HG03039 (cell line): ENCODE data around the gene SMARCAL1.

Source experiments
- ATAC-seq: cut with Tn5 transposase; IDR thresholded peaks from one replicate; pipeline ENCODE4 v1.9.1; 2021; ENCODE audit warnings: mild to moderate bottlenecking, moderate library complexity; ENCODE audit not compliant: unreplicated experiment

The SMARCAL1 gene

DNA sequence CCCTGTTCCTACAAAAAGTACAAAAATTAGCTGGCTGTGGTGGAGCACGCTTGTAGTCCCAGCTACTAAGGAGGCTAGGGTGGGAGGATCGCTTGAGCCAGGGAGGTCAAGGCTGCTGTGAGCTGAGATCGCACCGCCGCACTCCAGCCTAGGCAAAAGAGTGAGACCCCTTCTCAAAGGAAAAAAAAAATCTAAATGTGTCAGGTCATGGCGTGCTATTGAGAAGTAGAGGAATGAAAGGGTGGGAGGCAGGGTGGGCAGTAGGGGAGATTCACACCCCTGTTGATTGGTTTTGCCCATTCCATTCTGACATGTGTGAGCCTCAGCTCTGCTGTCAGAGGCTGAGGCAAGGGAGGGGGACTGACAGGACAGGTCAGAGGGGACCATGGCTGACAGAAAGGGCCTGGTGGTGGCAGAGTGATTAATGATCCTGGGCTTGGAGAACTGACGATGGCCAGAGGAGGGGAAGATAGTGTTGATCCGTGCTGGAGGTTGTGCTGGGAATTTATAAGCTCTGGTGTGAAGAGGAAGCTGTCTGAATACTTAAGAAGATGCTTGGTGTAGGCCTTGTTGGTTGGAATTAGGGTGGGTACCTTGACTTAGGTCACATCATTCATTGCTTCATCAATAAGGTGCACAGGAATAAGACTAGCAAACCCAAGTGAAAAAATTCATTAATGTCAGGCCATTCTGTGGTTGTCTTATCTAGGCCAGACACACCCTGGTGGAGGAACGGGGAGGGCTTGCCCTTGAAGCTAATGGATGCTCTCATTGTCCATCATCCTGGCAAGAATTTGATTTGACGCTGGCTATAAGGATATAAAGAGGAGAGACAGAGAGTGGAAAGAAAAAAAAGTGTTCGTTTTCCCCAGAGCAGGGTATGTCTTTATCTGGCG lies 19.1 kb upstream of the SMARCAL1 start:
- ATAC-seq, result no peak

GRCh38 chr2:216394881-216395280 lies 17.4 kb upstream of the SMARCAL1 start:
- no peak for ATAC-seq

DNA sequence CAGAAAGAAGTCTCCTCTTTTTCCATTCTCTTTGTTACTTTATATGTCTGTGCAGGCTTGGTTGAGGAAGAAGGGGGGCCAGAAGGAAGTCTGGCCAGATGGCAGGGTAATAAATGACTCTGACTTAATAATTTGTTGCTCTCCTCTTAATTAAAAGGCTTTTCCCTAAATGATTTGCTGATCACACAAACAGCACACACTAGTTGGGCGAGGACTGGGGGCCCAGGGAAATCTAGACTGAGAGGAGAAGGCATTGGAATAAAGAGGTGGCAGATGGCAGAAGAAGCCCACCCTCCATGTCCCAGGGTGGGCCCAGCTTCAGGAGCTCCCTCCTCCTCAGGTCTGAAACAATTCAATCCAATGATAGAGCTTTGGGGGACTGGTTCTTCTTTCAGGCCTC lies 12.7 kb upstream of the SMARCAL1 start:
- no peak for ATAC-seq

DNA sequence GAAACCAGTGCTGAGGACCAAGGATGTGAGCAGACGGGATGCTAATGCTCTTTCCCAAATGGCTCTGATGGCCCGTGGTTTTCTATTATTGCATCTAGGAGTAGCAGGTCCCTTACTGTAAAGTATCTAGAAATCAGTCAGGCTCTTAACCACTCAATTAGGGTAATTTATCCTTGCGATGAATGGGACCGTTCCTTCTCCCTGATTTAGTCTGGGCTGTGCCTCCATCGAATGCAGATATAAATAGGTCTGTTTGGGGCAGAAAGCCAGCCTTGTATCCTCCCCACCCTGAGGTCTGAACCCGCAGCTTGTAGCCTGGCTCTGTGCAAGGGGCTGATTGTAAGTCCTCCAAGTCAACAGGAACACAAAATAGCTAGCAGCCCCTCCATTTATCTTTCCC lies 9.5 kb upstream of the SMARCAL1 start:
- no peak for ATAC-seq

DNA sequence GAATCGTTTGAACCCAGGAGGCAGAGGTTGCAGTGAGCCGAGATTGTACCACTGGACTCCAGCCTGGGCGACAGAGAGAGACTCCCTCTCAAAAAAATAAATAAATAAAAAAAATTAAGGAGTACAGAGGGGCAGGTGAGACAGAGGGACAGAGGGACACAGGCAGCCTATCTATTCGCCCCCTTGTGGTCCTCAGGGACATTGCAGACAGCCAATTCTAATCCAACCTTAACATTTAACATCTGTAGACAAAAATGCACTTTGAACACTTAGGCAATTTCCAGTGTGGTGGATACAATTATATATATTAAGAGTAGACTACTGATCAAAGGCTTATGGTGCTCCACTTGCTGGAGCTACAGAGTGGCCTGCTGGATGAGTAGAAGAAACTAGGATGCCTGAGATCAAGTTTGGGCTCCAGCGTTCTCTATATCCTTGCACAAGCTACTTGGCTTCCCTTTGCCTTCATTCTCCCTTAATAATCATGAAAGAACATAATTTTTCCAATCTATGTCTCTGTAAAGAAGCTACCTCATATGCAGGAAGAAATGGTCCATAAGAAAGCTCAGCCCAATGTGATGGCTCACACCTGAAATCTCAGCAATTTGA lies 8.2 kb upstream of the SMARCAL1 start:
- no peak for ATAC-seq

DNA sequence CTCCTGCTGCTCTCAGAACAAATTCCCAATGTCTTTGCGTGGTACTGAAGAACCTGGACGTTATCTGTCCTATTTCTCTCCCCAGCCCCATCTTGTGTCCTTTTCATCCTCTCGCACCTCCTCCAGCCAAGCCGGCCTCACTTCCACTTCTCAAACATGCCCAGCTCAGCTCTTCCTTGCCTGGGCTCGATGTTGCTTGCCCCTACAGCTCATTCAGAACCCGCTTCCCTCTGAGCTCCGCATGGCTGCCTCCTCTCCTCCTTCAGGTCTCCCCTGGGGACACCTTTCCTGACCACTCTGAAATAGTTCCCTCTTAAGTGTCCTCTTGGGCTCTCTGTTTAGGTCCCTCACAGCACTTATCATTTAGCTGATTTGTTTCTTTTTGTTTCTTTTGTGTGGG lies 6.7 kb upstream of the SMARCAL1 start:
- no peak for ATAC-seq

- ATAC-seq, result no peak
These were observed 5.5 kb upstream of the SMARCAL1 start for GRCh38 chr2:216406826-216407225.

DNA sequence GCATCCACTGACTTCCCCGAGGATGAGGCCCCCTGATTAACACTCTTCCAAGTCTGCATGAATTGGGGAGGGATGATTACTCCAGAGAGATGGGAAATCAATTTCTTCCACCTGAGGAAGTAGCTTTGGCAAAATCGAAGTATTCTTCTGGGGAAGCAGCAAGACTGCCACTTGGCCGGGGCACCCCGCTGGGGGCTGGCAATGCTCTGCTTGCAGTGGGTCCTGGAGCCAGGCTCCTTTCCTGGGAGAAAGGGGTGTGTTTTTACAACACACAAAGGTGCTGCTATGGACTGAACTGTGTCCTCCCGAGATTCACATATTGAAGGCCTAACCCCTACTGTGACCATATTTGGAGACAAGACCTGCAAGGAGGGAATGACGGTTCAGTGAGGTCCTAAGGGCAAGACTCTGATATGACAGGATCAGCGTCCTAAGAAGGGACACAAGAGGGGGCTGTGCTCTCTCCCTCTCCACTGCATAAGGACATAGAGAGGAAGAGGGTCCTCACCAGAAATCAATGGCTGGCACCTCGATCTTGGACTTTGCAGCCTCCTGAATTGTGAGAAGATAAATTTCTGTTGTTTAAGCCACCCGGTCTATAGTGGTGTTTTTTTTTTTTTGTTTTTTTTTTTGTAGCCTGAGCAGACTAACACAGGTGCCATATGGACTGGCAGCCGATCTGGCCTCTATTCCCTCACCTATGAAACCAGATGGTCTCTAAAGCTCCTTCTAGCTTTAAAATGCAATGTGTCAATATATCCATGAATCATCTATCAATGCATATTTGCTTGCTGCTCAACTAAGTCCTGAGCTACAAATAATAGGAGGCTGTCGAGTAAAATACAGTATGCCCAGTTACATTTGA lies 3.6 kb upstream of the SMARCAL1 start:
- ATAC-seq, result no peak

GRCh38 chr2:216410550-216410949 lies 1.7 kb upstream of the SMARCAL1 start:
- ATAC-seq, result no peak

DNA sequence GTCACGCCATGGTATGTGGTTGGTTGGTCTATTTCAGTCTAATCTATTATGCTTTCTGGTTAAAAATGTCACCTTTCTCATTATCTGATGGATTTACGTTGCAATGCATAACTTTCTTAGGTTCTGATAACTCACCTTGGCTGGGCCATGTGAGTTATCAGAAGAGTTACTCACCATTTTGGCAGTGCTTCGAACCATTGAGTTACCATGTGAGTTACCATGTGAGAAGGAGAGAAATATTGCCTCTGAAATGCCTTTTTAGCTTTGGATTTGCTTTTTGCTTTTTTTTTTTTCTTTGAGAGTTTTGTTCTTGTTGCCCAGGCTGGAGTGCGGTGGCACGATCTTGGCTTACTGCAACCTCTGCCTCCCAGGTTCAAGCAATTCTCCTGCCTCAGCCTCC lies 1.6 kb downstream of the SMARCAL1 start:
- no peak for ATAC-seq

GRCh38 chr2:216414772-216415319 lies 2.6 kb downstream of the SMARCAL1 start:
- no peak for ATAC-seq

DNA sequence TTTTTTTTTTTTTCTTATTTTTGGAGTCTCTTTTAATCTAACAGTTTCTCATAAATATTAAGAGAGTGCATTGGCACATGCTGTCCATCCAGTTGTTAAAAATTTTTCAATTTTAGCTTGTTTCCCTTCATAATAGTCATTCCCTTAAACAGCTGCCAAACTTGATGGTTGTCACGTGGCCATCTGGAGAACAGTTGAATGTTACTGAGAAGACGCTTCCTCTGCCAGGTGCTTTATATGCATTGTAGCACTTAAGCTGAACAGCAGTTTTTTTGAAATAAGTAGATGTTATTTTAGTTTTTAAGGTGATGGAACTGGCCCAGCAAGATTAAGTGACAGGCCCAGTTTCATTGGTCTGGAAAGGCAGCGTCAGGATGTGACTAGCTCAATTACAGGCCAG lies 3.3 kb downstream of the SMARCAL1 start:
- ATAC-seq, result no peak

DNA sequence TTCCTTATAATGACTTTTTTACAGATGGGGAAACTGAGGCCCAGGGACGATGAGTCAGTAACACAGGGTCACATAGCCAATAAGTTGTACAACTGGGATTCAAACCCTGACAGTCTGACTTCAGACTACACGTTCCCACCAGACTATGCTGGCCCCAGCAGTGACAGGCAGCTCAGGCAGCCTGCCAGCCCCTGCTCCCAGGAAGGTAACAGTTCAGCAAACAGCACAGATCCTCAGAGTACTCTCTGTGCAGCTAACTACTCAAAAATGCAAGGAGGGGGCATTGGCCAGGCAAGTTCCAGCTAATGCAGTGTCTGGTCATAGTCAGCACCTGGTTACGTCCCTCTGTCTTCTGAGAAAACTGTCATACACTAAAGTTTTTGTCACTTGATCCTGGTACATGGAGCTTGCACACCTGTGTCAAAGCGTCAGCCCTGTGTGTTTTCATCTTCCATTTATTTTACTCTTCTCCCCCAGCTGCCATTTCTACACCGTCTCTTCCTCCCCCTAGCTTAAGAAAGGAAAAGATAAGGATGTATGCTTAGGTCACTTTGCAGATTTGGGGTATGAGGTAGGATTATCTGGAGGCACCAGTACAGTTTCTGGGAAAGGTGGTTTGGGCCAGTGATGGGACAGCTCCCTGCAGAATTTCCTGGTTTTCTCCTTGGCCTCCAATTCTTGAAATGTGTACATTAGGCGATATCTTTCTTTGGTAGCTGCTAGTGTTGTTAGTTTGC lies 4.5 kb downstream of the SMARCAL1 start:
- ATAC-seq, result no peak

- ATAC-seq, result no peak
These were observed 6.7 kb downstream of the SMARCAL1 start for GRCh38 chr2:216418981-216419380.

DNA sequence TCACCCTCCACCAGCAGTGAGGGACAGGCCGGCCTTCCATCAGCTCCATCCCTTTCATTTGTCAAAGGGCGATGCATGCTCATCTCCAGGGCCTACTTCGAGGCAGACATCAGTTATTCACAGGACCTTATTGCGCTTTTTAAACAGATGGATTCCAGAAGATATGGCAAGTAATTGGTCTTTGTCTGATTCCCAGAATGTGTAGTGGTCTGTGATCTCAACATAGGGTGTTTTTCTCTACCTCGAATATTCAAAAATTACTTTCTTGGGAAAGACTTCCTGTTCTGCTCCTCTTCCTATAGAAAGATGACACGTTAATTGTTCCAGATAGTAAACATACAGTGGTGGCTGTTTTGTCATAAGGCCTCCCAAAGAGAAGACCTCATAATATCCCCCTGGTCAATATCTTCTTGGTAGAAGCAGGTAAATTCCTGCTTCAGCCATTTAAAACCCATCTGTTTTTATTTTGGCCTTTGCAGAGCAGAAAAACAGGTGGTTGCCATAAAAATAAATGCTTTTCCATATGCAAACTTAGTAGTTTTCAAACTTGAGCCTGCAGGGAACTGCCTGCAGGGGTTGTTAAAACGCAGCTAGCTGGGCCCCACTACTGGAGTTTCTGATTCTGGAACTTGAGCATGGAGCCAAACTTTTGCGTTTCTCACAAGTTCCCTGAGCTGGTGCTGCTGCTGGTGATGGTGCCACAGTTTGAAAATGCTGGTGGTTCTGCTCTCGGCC lies 8.2 kb downstream of the SMARCAL1 start:
- no peak for ATAC-seq

DNA sequence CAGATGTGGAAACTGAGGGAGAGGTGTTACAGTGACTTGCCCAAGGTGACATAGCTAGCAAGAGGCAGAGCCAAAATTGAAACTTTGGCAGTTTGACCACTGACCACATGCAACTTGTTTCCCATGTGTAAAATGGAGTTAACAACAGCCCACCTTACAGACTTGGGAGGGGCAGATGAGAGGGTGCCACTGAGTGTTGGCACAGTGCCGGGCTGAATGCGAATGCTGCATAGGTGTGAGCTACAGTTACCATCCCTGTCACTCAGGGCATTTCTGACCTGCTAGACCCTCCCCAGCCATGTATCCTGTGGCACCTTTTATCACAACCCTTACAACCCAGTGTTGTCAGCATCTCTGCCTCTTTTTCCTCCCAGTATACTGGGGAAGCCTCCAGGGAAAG lies 10.8 kb downstream of the SMARCAL1 start:
- ATAC-seq, result no peak

DNA sequence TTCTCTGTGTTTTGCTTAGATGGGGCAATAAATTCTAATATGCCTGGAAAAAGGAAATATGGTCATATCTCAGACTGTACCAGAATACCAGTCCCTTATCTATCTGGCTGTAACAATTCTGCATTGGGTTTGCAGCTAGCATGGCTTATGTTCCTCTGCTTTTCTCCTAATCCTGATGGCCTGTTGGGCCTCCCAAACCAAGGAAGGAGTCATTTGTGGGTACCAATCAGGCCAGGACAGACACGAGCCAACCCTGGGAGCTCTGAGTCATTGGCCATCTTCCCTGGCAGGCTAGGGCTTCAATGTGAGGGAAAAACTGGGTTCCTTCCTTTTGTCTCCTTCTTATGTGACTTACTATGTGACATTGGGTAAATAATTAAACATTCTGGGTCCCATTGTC lies 12.0 kb downstream of the SMARCAL1 start:
- ATAC-seq, result no peak

DNA sequence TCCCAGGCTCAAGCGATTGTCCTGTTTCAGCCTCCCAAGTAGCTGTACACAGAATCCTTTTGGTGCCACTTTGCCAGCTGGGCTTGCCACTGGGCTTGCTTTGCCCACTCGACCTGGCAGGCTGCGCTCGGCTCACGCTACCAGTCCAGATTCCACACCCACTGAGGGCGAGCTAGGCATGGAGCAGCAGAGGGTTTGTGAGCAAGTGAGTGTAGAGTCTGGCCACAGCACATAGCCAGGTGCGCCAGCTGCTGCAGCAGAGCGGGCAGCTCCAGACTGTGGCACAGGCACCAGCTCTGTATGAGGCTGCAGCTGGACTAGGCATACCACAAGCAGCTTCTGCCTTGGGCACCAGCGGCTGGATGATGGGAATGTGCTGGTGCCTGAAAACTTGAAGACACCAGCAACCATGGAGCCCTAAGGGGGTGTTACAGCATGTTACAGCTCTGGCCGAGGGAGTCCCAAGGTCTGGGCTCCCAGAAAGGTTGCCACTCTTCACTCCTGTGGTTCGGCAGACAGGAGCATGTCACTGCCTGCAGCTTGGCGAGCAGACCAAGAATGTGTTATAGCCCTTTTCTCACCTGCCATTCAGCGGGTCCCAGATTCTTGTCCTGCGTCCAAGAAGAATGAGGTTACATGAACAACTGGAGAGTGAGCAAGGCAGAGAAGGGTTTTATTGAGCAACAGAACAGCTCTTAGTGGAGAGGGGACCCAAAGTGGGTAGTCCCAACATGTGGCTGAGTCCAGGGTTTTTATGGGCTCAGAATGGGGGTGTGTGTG lies 12.9 kb downstream of the SMARCAL1 start:
- ATAC-seq, result no peak

GRCh38 chr2:216426166-216426777 lies 14.0 kb downstream of the SMARCAL1 start:
- ATAC-seq, result no peak
